Gastrocnemius medialis (tissue), 4 donors: ENCODE results near the gene CLVS2. TPM values are rescaled to one million over a fixed set of nuclear protein-coding genes. Genes with fewer than 3 reads are reported as not detected.

Experiments used
- ATAC-seq, 2 donors: fragments of 150-250 bp; one replicate each; pipeline ENCODE4 v1.9.1; 2016
- DNase-seq, 2 donors: peaks; one replicate each; pipeline ENCODE4 v3.0.0-alpha.2; 2019
- H3K27ac ChIP-seq, 4 donors: fragments of 200-600 bp; sonication (generic); 1 replicate in 1 of 4; 2 replicates in 3 of 4; pipeline ENCODE4 v1.5.1; 2016 to 2018; ENCODE audit warnings: mild to moderate bottlenecking in 2 of 4, moderate library complexity in 1 of 4
- H3K27me3 ChIP-seq, 3 donors: fragments of 200-600 bp; sonication (generic) in 2 of 3; 1 replicate in 1 of 3; 2 replicates in 2 of 3; pipeline versions ENCODE4 v1.5.1 to v1.6.0; 2016 to 2019; ENCODE audit warnings: mild to moderate bottlenecking in 1 of 3, moderate library complexity in 1 of 3
- H3K36me3 ChIP-seq, 2 donors: fragments of 200-600 bp; sonication (generic) in 1 of 2; one replicate each; pipeline ENCODE4 v1.5.1; 2017 to 2018
- H3K4me1 ChIP-seq, 2 donors: fragments of 200-600 bp; sonication (generic) in 1 of 2; one replicate each; pipeline ENCODE4 v1.5.1; 2016 to 2017; ENCODE audit warnings: mild to moderate bottlenecking in 2 of 2
- H3K4me3 ChIP-seq, 4 donors: fragments of 200-600 bp; sonication (generic) in 3 of 4; 1 replicate in 1 of 4; 2 replicates in 3 of 4; pipeline ENCODE4 v1.5.1; 2016 to 2019; ENCODE audit warnings: mild to moderate bottlenecking in 2 of 4
- H3K9me3 ChIP-seq, 3 donors: fragments of 200-600 bp; sonication (generic) in 2 of 3; 1 replicate in 1 of 3; 2 replicates in 2 of 3; pipeline ENCODE4 v1.5.1; 2016 to 2019
- CTCF ChIP-seq, 5 experiments: fragments of 450-650 bp in 3 of 5; fragments of 200-600 bp in 2 of 5; sonication (generic) in 2 of 5; IDR thresholded peaks in 4 of 5; conservative IDR thresholded peaks in 1 of 5; 1 replicate in 4 of 5; 2 replicates in 1 of 5; pipeline ENCODE4 v1.5.1; 2016 to 2019; ENCODE audit warnings: antibody characterized with exemption in 5 of 5, mild to moderate bottlenecking in 3 of 5, moderate library complexity in 3 of 5
- POLR2A ChIP-seq, 2 donors: fragments of 450-650 bp; IDR thresholded peaks; one replicate each; pipeline ENCODE4 v1.6.1; 2017; ENCODE audit warnings: antibody characterized with exemption in 2 of 2, mild to moderate bottlenecking in 2 of 2, moderate library complexity in 2 of 2
- in situ Hi-C, 4 donors: fragments of 200-750 bp; cut with MboI; loops; one replicate each; pipeline versions ENCODE4 v1.15.0 to v1.8.0; 2017; ENCODE audit warnings: low sequenced_read_pairs in 4 of 4
- intact Hi-C: fragments of 100-400 bp; cut with DNase I; formaldehyde crosslinking; loops from one replicate; pipeline ENCODE4 v1.15.1; 2023; ENCODE audit warnings: low total_unique reads
- total RNA-seq, 4 donors: library from RNA; depleted of rRNA; stranded (reverse); fragments of >200 nt; gene quantifications; one replicate each; pipeline versions ENCODE4 v1.1.0 to v1.2.3, GENCODE V29; 2016

The CLVS2 gene
- total RNA-seq, 4 donors from 2014 or later = 0.20 to 0.88 (median 0.61) TPM

GRCh38 chr6:123027408-123027807 is 31.4 kb downstream of the CLVS2 start:
- Histone ChIP-seq H3K9me3 (no peaks in the 10 kb centered on the region), H3K4me1 (no peaks in the 10 kb centered on the region), H3K36me3 (no peaks in the 10 kb centered on the region), H3K27ac (no peak overlapping the region), H3K27me3 (no peaks in the 10 kb centered on the region), H3K4me3 (no peak overlapping the region)
- DNase-seq (no peak), ATAC-seq (no peak)
- intact Hi-C loops (no loop called here), in situ Hi-C loops (no loop called here)
- TF ChIP-seq POLR2A (IDR thresholded peaks at IDR 0.05) (no peak), CTCF (IDR thresholded peaks at IDR 0.05 in 4 of 5, conservative IDR thresholded peaks at IDR 0.05 in 1 of 5) (no peak)

GRCh38 chr6:123028263-123028662 is 32.2 kb downstream of the CLVS2 start:
- in situ Hi-C loops = no loop called here
- no peaks in the 10 kb centered on the region for H3K36me3 ChIP-seq
- intact Hi-C loops = no loop called here
- H3K4me1 ChIP-seq = no peaks in the 10 kb centered on the region
- TF ChIP-seq CTCF (IDR thresholded peaks at IDR 0.05 in 4 of 5, conservative IDR thresholded peaks at IDR 0.05 in 1 of 5) (no peak), POLR2A (IDR thresholded peaks at IDR 0.05) (no peak)
- DNase-seq = no peak
- ATAC-seq = no peak
- H3K27me3 ChIP-seq = no peaks in the 10 kb centered on the region
- H3K27ac ChIP-seq = no peak overlapping the region
- no peaks in the 10 kb centered on the region for H3K9me3 ChIP-seq
- no peak overlapping the region for H3K4me3 ChIP-seq

- H3K4me3 ChIP-seq = no peak overlapping the region
- DNase-seq = no peak
- intact Hi-C loops (no loop called here), in situ Hi-C loops (no loop called here)
- H3K9me3 ChIP-seq = no peaks in the 10 kb centered on the region
- no peak for TF ChIP-seq CTCF (IDR thresholded peaks at IDR 0.05 in 4 of 5, conservative IDR thresholded peaks at IDR 0.05 in 1 of 5)
- no peak for TF ChIP-seq POLR2A (IDR thresholded peaks at IDR 0.05)
- no peaks in the 10 kb centered on the region for H3K27me3 ChIP-seq
- H3K4me1 ChIP-seq = no peaks in the 10 kb centered on the region
- no peak overlapping the region for H3K27ac ChIP-seq
- no peak for ATAC-seq
- no peaks in the 10 kb centered on the region for H3K36me3 ChIP-seq
Measured at GRCh38 chr6:123030282-123030681, 34.2 kb downstream of the CLVS2 start.

GRCh38 chr6:123036648-123037047 is 40.6 kb downstream of the CLVS2 start:
- no peak for DNase-seq
- Histone ChIP-seq H3K27ac (no peak overlapping the region), H3K36me3 (no peaks in the 10 kb centered on the region), H3K4me1 (no peaks in the 10 kb centered on the region), H3K27me3 (no peaks in the 10 kb centered on the region), H3K9me3 (no peaks in the 10 kb centered on the region), H3K4me3 (no peak overlapping the region)
- intact Hi-C loops = no loop called here
- no peak for TF ChIP-seq CTCF (IDR thresholded peaks at IDR 0.05 in 4 of 5, conservative IDR thresholded peaks at IDR 0.05 in 1 of 5)
- no peak for TF ChIP-seq POLR2A (IDR thresholded peaks at IDR 0.05)
- in situ Hi-C loops = no loop called here
- no peak for ATAC-seq

- Histone ChIP-seq H3K36me3 (no peaks in the 10 kb centered on the region), H3K4me1 (no peaks in the 10 kb centered on the region), H3K9me3 (no peaks in the 10 kb centered on the region), H3K27ac (no peak overlapping the region), H3K4me3 (no peak overlapping the region), H3K27me3 (no peaks in the 10 kb centered on the region)
- intact Hi-C loops = no loop called here
- in situ Hi-C loops = no loop called here
- DNase-seq (no peak), ATAC-seq (no peak)
- no peak for TF ChIP-seq CTCF (IDR thresholded peaks at IDR 0.05 in 4 of 5, conservative IDR thresholded peaks at IDR 0.05 in 1 of 5)
- TF ChIP-seq POLR2A (IDR thresholded peaks at IDR 0.05) = no peak
Measured at GRCh38 chr6:123039431-123039830, 43.4 kb downstream of the CLVS2 start.
